Epithelial cell of esophagus (primary cell): ENCODE data around the gene DIPK1A.
A peak's percentile ranks its signal among the peaks of the same experiment; 100 is the strongest.

Source experiments
- DNase-seq: peaks from one replicate; pipeline ENCODE4 v3.0.0; 2010; ENCODE audit warnings: low read depth
- H3K4me3 ChIP-seq: 2 replicates; pipeline ENCODE4 v1.5.1; 2011; ENCODE audit warnings: mild to moderate bottlenecking, low read length, control low read depth
- TF ChIP-seq, protein P1 (sequence below): IDR thresholded peaks from 2 replicates; pipeline ENCODE4 v1.5.1; 2011; ENCODE audit warnings: low read depth, mild to moderate bottlenecking, low read length, control low read depth, inconsistent platforms; ENCODE audit not compliant: insufficient read depth; ENCODE audit errors: missing control alignments

DIPK1A gene

DNA sequence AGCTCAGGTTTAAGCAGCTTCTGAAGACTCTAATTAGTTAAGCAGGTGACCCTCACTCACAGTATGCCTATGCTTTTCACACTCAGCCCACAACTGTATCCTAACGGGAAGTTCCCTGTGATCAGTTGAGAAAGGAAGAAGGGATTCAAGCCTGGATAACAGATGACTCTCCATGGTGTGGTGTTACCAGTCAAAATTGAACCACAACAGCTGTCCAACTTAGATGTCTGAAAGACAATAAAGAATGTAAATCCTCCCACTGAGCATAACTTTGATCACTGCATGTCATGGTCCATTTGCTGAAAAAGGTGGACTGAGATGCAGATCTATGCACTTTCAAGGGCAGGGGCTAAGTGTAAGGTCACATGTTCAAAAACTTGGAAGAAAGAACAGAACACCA lies 32.3 kb upstream of the DIPK1A start:
- TF ChIP-seq, protein P1, sequence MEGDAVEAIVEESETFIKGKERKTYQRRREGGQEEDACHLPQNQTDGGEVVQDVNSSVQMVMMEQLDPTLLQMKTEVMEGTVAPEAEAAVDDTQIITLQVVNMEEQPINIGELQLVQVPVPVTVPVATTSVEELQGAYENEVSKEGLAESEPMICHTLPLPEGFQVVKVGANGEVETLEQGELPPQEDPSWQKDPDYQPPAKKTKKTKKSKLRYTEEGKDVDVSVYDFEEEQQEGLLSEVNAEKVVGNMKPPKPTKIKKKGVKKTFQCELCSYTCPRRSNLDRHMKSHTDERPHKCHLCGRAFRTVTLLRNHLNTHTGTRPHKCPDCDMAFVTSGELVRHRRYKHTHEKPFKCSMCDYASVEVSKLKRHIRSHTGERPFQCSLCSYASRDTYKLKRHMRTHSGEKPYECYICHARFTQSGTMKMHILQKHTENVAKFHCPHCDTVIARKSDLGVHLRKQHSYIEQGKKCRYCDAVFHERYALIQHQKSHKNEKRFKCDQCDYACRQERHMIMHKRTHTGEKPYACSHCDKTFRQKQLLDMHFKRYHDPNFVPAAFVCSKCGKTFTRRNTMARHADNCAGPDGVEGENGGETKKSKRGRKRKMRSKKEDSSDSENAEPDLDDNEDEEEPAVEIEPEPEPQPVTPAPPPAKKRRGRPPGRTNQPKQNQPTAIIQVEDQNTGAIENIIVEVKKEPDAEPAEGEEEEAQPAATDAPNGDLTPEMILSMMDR = no peak
- H3K4me3 ChIP-seq = no peak overlapping the region
- DNase-seq = no peak

- H3K4me3 ChIP-seq = no peak overlapping the region
- TF ChIP-seq, protein P1 = no peak
- no peak for DNase-seq
These were observed 31.6 kb upstream of the DIPK1A start for GRCh38 chr1:92992877-92993276.

- TF ChIP-seq, protein P1 = no peak
- H3K4me3 ChIP-seq = no peak overlapping the region
- no peak for DNase-seq
These were observed 30.8 kb upstream of the DIPK1A start for GRCh38 chr1:92992054-92992453.

- TF ChIP-seq, protein P1 = no peak
- H3K4me3 ChIP-seq = no peak overlapping the region
- no peak for DNase-seq
These were observed 29.6 kb upstream of the DIPK1A start for GRCh38 chr1:92990828-92991227.

DNA sequence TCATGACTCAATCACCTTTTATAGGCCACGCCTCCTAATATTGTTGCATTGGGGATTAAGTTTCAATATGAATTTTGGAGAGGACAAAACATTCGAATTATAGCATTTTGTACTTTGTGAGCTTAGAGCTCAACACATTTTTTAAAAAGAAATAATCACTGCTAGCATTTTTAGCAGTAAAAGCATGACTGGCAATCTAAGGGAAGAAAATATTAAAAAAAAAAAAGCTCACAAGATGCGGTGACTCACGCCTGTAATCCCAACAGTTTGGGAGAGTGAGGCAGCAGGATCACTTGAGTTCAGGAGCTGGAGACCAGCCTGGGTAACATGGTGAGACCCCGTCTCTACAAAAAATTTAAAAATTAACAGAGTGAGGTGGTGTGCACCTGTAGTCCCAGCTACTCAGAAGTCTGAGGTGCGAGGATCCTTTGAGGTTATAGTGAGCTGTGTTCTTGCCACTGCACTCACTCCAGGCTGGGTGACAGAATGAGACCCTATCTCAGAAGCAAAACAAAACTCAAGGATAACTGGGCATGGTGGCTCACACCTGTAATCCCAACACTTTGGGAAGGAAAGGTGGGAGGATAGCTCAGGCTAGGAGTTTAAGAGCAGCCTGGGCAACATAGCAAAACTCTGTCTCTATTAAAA lies 28.8 kb upstream of the DIPK1A start:
- DNase-seq = peak; percentile 50
- no peak overlapping the region for H3K4me3 ChIP-seq
- TF ChIP-seq, protein P1 = no peak

DNA sequence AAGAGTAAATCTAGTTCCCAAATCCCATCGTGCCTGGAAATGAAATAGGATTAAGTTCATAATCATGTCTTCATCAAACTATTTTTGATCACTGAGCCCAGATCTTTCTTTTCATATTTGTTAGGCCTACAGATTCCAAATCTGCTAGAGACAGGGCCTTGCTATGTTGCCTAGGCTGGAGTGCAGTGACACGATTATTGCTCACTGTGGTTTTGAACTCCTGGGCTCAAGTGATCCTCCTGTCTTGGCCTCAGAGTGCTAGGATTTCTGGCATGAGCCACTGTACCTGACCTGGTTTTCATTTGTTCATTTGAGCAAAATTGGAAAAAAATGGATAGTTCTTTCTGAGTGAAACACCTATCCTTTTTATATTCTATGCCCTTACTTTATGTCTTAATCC lies 28.0 kb upstream of the DIPK1A start:
- DNase-seq = no peak
- TF ChIP-seq, protein P1 = no peak
- H3K4me3 ChIP-seq = no peak overlapping the region

DNA sequence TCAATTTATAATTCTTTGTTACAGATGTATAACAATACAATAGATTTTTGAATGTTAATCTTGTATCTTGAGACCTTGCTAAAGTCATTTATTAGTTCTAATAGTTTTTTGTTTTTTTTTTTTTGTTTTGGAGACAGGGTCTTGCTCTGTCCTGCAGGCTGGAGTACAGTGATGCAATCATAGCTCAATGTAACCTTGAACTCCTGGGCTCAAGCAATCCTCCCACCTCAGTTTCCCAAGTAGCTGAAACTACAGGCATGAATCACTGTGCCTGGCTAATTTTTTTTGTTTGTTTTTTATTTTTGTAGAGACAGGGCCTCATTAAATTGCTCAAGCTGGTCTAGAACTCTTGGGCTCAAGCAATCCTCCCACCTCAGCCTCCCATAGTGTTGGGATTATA lies 26.2 kb upstream of the DIPK1A start:
- TF ChIP-seq, protein P1 = no peak
- DNase-seq = no peak
- no peak overlapping the region for H3K4me3 ChIP-seq
